ENCODE results near the gene RNF111.

GRCh38 chr15:59069430-59069829, 82.0 kb downstream of the RNF111 start:
- no peak for TF ChIP-seq CTCF (conservative IDR thresholded peaks at IDR 0.05; ENCODE audit: low read depth, low read length)
- no peak for TF ChIP-seq EZH2phosphoT487 (IDR thresholded peaks at IDR 0.05; ENCODE audit: borderline replicate concordance, low read length)
